Stimulated activated CD4-positive, alpha-beta T cell treated with anti-CD3 and anti-CD28 coated beads, Interleukin-15, amount 100 ng/mL, for 24 hours (primary cell): Measurements from ENCODE around the gene ASIC2.

ENCODE experiments used
- DNase-seq: peaks from one replicate; pipeline ENCODE4 v3.0.0-alpha.2; 2020

The ASIC2 gene

GRCh38 chr17:33109336-33110072 is 183.6 kb downstream of the ASIC2 start:
- DNase-seq, result no peak

- no peak for DNase-seq
These were observed 186.4 kb downstream of the ASIC2 start for GRCh38 chr17:33106525-33107165.

- no peak for DNase-seq
These were observed 187.2 kb downstream of the ASIC2 start for GRCh38 chr17:33105911-33106310.

GRCh38 chr17:33099906-33100305 is 193.2 kb downstream of the ASIC2 start:
- DNase-seq, result no peak

- no peak for DNase-seq
These were observed 193.8 kb downstream of the ASIC2 start for GRCh38 chr17:33099252-33099651.

- DNase-seq, result no peak
These were observed 195.7 kb downstream of the ASIC2 start for GRCh38 chr17:33097411-33097810.

- DNase-seq, result no peak
These were observed 196.9 kb downstream of the ASIC2 start for GRCh38 chr17:33096161-33096560.

- DNase-seq, result no peak
These were observed 201.8 kb downstream of the ASIC2 start for GRCh38 chr17:33091271-33091670.

- DNase-seq, result no peak
These were observed 202.3 kb downstream of the ASIC2 start for GRCh38 chr17:33090806-33091205.

- no peak for DNase-seq
These were observed 206.2 kb downstream of the ASIC2 start for GRCh38 chr17:33086878-33087277.

- no peak for DNase-seq
These were observed 207.1 kb downstream of the ASIC2 start for GRCh38 chr17:33086041-33086440.

GRCh38 chr17:33085256-33085655 is 207.8 kb downstream of the ASIC2 start:
- DNase-seq, result no peak

- no peak for DNase-seq
These were observed 208.3 kb downstream of the ASIC2 start for GRCh38 chr17:33084755-33085154.

- no peak for DNase-seq
These were observed 210.4 kb downstream of the ASIC2 start for GRCh38 chr17:33082529-33083173.

- no peak for DNase-seq
These were observed 213.0 kb downstream of the ASIC2 start for GRCh38 chr17:33080091-33080490.

GRCh38 chr17:33079201-33079600 is 213.9 kb downstream of the ASIC2 start:
- DNase-seq, result no peak

GRCh38 chr17:33076979-33077378 is 216.1 kb downstream of the ASIC2 start:
- DNase-seq, result no peak

GRCh38 chr17:33073416-33073815 is 219.7 kb downstream of the ASIC2 start:
- no peak for DNase-seq

GRCh38 chr17:33072421-33073161 is 220.5 kb downstream of the ASIC2 start:
- no peak for DNase-seq

GRCh38 chr17:33071656-33072055 is 221.4 kb downstream of the ASIC2 start:
- DNase-seq, result no peak

- DNase-seq, result no peak
These were observed 235.5 kb downstream of the ASIC2 start for GRCh38 chr17:33057564-33057963.

GRCh38 chr17:33056399-33057146 is 236.5 kb downstream of the ASIC2 start:
- no peak for DNase-seq

- no peak for DNase-seq
These were observed 237.3 kb downstream of the ASIC2 start for GRCh38 chr17:33055746-33056145.
